Colonic mucosa (tissue), 4 donors: ENCODE data around the gene DGCR6L. TPM values are rescaled to one million over a fixed set of nuclear protein-coding genes. Genes with fewer than 3 reads are reported as not detected.
"Not testable (repeated sequence)": the region's sequence is repeated elsewhere in the genome, so short reads cannot be mapped to it uniquely, and the experiment has no call there.

Experiments
- DNase-seq: peaks from one replicate; pipeline ENCODE4 v3.0.0-alpha.2; 2020
- H3K27ac ChIP-seq: fragments of 200-600 bp; one replicate; pipeline ENCODE4 v1.8.0; 2021
- H3K27me3 ChIP-seq: fragments of 200-600 bp; one replicate; pipeline ENCODE4 v1.8.0; 2021
- H3K36me3 ChIP-seq: fragments of 200-600 bp; one replicate; pipeline ENCODE4 v1.8.0; 2021
- H3K4me1 ChIP-seq: fragments of 200-600 bp; one replicate; pipeline ENCODE4 v1.8.0; 2021; ENCODE audit warnings: mild to moderate bottlenecking
- H3K4me3 ChIP-seq: fragments of 200-600 bp; one replicate; pipeline ENCODE4 v1.8.0; 2021
- H3K9ac ChIP-seq, 2 donors: one replicate each; pipeline ENCODE4 v1.7.0; 2013; ENCODE audit warnings: control low read depth in 2 of 2, low read depth in 2 of 2, low read length in 2 of 2
- H3K9me3 ChIP-seq: fragments of 200-600 bp; one replicate; pipeline ENCODE4 v1.8.0; 2021
- CTCF ChIP-seq: fragments of 200-600 bp; IDR thresholded peaks from one replicate; pipeline ENCODE4 v1.8.0; 2022; ENCODE audit warnings: antibody characterized with exemption, mild to moderate bottlenecking
- intact Hi-C: fragments of 100-400 bp; cut with DNase I; formaldehyde crosslinking; loops from one replicate; pipeline ENCODE4 v1.14.1; 2022
- total RNA-seq, 2 donors: library from RNA; stranded (reverse); fragmentation: NEBNext Ultra II Directional in 1 of 2; extraction: Animal tissue kit (Norgen Biotek cat#: 25700) in 1 of 2; gene quantifications; one replicate each; pipeline ENCODE4 v1.2.1, GENCODE V29; 2021
- donor health status: healthy.
- donor health status: DM: no; HTN: no; CAD: no.
- donor health status: DM: no; HTN: no; CAD: no.

The DGCR6L gene
- total RNA-seq, 2 donors from 2014 or later = 27.0 to 35.6 TPM

DNA sequence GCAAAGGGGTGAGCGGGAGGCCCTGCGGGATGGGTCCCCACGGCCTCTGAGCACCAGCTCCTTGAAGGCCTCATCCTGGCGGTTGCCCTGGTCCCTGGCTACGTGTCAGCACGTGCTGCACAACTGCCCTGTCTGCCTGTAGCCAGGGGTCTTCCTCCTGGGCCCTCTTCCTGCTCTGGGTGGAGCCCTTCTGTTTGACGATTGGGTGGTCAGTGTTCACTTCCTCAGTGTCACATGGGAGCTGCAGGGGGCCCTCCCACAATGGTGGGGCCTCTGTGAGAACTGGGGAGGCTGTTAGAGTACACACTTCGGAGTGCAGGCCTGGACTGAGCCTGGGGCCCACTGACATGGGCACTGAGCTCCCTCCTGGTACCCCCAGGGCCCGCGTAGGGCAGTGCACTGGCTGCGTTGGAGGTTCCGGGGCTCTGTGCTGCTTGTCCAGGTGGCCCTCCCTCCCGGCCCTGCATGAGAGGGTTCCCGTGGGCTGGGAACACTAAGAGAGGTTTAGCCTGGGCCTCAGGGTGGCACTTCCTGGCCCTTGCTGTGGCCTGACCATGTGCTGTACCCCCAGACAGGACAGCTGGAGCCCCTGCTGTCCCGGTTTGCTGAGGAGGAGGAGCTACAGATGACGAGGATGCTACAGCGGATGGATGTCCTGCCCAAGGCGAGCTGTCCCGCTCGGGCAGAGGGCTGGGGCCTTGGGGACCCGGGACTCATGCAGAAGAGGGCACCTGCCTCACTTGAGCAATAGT is 13.8 kb downstream of the DGCR6L start:
- intact Hi-C loops = no loop called here
- Histone ChIP-seq H3K4me3 (no peak overlapping the region), H3K27ac (no peak overlapping the region), H3K36me3 (no peaks in the 10 kb centered on the region), H3K4me1 (no peaks in the 10 kb centered on the region), H3K27me3 (peaks cover 9% of the 10 kb centered on the region), H3K9ac (no peak overlapping the region), H3K9me3 (no peaks in the 10 kb centered on the region)
- no peak for DNase-seq
- no peak for TF ChIP-seq CTCF

GRCh38 chr22:20305230-20305893 is 14.5 kb downstream of the DGCR6L start:
- H3K9me3 ChIP-seq, intact Hi-C loops, H3K4me3 ChIP-seq, H3K27ac ChIP-seq, H3K36me3 ChIP-seq, H3K27me3 ChIP-seq, H3K4me1 ChIP-seq, H3K9ac ChIP-seq, DNase-seq: not testable (repeated sequence)

DNA sequence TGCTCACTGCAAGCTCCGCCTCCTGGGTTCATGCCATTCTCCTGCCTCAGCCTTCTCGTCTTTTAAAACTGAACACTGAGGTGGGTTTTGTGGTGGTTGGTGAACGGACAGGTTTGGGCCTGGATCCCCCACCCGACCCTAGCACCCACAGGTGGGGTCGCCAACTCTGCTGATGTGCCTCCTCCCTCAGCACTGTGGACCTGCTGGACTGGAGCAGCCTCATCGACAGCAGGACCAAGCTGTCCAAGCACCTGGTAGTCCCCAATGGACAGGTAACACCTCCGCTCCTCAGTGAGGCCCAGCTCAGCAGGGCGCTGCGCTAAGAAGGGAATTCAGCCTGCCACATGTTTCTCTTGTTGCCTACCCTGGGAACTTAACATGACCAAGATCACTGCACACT is 15.2 kb downstream of the DGCR6L start:
- Histone ChIP-seq H3K4me3 (no peak overlapping the region), H3K4me1 (peaks cover 4% of the 10 kb centered on the region), H3K9ac (no peak overlapping the region), H3K9me3 (no peaks in the 10 kb centered on the region), H3K36me3 (no peaks in the 10 kb centered on the region), H3K27me3 (peaks cover 9% of the 10 kb centered on the region), H3K27ac (no peak overlapping the region)
- no peak for DNase-seq
- TF ChIP-seq CTCF = no peak
- intact Hi-C loops = no loop called here

GRCh38 chr22:20303229-20303534 is 16.7 kb downstream of the DGCR6L start:
- H3K9me3 ChIP-seq, H3K27ac ChIP-seq, DNase-seq, H3K9ac ChIP-seq, H3K36me3 ChIP-seq, H3K4me3 ChIP-seq, intact Hi-C loops, H3K4me1 ChIP-seq, H3K27me3 ChIP-seq: not testable (repeated sequence)

DNA sequence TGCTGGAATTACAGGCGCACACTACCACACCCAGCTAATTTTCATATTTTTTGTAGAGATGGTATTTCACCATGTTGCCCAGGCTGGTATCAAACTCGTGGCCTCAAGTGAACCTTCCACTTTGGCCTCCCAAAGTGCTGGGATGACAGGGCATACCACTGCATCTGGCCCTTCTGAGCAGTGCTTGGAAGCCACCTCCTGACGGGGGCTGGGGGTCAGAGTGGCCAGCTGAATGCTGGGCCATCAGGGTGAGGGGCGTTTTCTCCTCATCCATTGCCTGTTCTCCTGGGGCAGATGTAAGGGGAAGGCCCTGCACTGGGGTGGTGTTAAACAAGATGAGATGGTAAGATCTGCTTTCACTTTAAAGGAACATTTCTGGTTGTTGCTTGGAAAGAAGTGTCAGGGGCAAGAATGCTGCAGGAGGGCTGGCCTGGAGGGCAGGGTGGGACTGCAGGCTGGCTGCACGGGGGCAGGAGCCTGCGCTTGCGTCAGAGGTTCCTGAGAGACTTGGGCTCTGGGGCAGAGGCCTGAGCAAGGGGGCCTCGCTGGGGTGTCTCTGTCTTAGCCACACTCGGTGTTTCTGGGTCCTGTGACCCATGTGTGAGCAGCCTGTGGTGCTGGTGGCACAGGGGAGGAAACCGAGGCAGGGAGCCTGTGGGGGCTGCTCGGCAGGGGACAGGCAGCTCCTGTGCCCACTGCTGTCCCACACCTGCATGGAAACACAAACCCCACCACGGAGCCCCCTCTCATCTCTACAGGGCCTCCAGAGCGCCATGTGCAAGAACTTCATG is 17.2 kb downstream of the DGCR6L start:
- H3K36me3 ChIP-seq = no peaks in the 10 kb centered on the region
- no peak overlapping the region for H3K27ac ChIP-seq
- H3K9me3 ChIP-seq = no peaks in the 10 kb centered on the region
- H3K9ac ChIP-seq = no peak overlapping the region
- DNase-seq = no peak
- peaks cover 9% of the 10 kb centered on the region for H3K27me3 ChIP-seq
- H3K4me3 ChIP-seq = no peak overlapping the region
- no peak for TF ChIP-seq CTCF
- intact Hi-C loops = no loop called here
- peaks cover 4% of the 10 kb centered on the region for H3K4me1 ChIP-seq

GRCh38 chr22:20299746-20300136 is 20.1 kb downstream of the DGCR6L start:
- peaks cover 4% of the 10 kb centered on the region for H3K4me1 ChIP-seq
- no peak for DNase-seq
- intact Hi-C loops = no loop called here
- no peak overlapping the region for H3K9ac ChIP-seq
- no peak overlapping the region for H3K27ac ChIP-seq
- peaks cover 9% of the 10 kb centered on the region for H3K27me3 ChIP-seq
- no peaks in the 10 kb centered on the region for H3K9me3 ChIP-seq
- no peaks in the 10 kb centered on the region for H3K36me3 ChIP-seq
- H3K4me3 ChIP-seq = peak overlapping the region; percentile 52
- no peak for TF ChIP-seq CTCF
